Mucosa of gallbladder (tissue), 1 donor: Measurements from ENCODE around the gene ZDHHC7. TPM values are rescaled to one million over a fixed set of nuclear protein-coding genes. Genes with fewer than 3 reads are reported as not detected.

ENCODE experiments used
- DNase-seq: peaks from one replicate; pipeline ENCODE4 v3.0.0-alpha.2; 2020; ENCODE audit warnings: low spot score
- total RNA-seq: library from RNA; stranded (reverse); gene quantifications from one replicate; pipeline ENCODE4 v1.2.1, GENCODE V29; 2021
- donor health status: DM: no; HTN: no; CAD: no.

Gene ZDHHC7
- total RNA-seq, 1 donor from 2014 or later = 56.4 TPM

DNA sequence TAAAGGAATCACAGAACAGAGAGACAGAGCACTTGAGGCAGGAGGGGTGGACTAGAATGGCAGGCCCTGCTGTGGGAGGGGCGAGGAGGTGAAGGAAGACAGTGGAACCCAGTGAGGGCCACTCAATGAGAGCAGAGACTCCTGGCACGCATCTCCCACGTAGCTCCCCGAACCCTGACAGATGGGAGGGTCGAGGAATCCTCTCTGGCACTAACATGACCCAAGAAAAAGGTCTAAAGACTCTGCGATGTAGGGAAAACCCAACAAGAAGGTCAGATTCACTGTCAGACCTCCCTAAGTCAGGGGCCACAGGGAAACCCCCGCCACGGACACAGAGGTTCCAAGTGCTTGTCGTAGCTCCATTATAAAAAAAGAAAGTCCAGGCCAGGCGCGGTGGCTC, 15.0 kb downstream of the ZDHHC7 start:
- no peak for DNase-seq

GRCh38 chr16:84995663-84996062, 15.7 kb downstream of the ZDHHC7 start:
- no peak for DNase-seq

GRCh38 chr16:84993926-84994325, 17.4 kb downstream of the ZDHHC7 start:
- DNase-seq = no peak

GRCh38 chr16:84992717-84993075, 18.6 kb downstream of the ZDHHC7 start:
- no peak for DNase-seq

- DNase-seq = no peak
Observed at GRCh38 chr16:84990782-84991181, 20.6 kb downstream of the ZDHHC7 start.

- DNase-seq = no peak
Observed at GRCh38 chr16:84989749-84990620, 21.4 kb downstream of the ZDHHC7 start.

GRCh38 chr16:84988328-84989080, 22.8 kb downstream of the ZDHHC7 start:
- no peak for DNase-seq

DNA sequence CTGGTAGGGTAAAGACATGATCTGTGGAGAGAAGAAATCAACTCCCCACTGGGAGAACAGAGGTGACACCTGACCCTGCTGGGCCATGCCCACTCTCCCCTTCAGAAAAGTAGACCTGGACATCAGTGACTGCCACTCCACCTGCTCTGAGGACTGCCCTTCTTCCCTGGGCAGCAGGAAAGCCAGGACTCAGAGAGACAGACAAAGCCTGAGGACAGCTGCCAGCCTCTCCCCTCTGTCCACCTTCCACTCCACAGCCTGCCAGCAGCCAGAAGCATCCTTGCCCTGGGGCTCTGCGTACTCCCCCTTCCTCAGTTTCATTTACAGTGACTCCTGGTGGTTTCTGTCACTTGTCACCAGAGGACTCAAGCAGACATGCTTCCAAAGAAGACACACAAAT, 24.5 kb downstream of the ZDHHC7 start:
- DNase-seq = no peak

GRCh38 chr16:84986102-84986501, 25.2 kb downstream of the ZDHHC7 start:
- no peak for DNase-seq

DNA sequence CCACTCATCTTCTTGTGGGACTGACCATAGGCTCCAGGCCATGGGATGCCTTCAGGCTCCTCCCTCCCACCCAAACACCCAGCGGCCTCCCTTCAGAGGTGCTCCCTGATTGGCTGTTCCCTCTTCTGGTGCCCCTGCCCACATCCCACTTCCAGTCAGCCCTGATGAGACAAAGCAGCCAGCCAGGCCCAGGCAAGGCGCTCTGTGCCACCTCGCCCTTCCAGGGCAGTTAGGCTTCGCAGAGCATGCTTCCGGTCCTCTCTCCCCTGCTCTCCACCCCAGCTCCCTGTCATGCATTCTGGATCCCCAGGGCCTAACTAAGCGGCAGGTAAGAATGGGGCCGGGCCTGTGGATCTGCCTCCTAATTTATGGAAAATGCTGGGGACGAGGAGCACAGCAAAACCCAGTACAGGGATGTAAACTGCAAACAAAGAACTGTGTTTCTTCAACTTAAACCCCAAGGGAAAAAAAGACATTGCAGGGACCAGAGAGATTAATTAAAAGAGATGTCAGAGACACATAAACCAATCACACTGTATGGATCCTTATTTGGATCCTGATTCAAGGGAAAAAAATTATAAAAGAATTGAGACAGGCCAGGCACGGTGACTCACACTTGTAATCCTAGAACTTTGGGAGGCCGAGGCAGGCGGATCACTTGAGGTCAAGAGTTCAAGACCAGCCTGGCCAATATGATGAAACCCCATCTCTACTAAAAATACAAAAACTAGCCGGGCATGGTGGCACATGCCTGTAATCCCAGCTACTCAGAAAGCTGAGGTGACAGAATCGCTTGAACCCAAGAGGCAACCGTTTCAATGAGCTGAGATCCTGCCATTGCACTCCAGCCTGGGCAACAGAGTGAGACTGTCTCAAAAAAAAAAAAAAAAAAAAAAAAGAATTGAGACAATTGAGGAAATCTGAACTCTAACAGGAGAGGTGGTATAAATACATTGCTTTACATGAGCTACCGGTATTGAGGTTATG, 26.0 kb downstream of the ZDHHC7 start:
- no peak for DNase-seq

- peak; percentile 75 for DNase-seq
Observed at GRCh38 chr16:84982434-84982833, 28.9 kb downstream of the ZDHHC7 start.

- no peak for DNase-seq
Observed at GRCh38 chr16:84979516-84979915, 31.8 kb downstream of the ZDHHC7 start.

DNA sequence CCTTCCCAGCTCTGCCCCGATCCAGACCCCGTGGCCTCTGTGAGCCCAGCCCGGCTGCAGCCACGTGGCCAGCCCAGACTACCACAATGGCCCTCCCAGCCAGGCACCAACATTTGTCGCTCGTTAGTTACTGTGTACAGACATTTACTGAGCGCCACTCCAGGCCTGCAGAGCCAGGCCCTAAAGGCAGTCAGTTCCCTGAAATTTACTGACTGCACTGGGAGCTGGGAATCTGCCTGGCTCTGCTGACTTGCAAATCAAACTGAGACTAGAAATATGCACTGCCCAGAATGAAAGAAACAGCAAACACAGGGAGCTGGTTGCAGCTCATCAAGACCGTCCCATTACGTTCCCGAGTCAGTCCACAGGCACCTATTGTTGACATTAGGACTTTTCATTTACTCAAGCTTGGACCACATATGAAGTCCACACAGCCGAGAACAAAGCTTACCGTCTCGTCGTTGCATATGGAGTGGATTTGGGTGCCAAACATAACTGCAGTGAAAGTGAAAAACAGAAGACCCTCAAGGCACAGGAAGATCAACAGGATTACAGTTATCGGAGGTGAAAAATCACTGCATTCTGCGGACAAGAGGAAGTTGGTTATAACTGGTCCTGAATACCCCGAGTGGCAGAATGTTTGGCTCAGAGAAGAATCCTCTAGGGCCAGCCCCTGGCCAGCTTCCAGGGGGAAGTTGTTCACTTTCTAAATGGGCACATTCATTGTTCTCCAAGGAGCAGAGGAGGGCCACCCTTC, 34.5 kb downstream of the ZDHHC7 start:
- peak; percentile 65 for DNase-seq

DNA sequence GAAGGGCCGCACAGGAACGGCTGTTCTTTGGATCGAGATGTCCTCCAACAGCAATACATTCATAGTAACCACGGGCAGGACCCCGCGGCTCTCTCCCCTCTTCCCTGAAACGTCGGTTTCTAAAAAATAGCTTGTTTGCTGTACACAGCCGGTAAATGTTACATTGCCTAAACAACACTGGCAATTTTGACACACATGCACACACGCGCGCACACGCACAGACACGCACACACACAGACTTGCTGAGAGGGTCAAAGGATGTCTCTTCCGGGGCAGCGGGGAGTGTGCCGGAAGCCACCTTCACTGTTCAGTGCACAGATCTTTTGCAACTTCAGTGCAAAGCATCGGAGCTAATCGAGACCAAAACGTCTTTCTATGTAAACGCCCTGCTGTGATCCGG, 35.8 kb downstream of the ZDHHC7 start:
- no peak for DNase-seq

DNA sequence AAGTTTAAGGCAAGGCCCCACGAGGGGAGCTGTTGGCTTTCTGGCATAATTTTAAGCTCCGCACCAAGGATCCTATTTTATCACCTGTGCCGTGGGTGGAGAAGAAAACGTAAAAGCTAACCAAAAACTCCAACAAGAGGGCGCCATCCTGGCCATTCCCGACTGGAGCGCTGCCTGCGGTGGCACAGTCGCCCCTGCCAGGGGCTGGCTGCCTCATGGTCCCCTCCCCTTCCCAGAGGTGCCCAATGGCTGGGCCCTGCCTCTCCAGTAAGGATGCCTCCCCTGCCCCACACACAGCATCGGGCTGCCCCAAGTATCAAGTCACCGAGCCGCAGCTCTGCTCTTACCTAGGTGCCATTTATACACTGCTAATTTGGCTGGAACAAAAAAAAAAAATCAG, 36.3 kb downstream of the ZDHHC7 start:
- no peak for DNase-seq

- DNase-seq = no peak
Observed at GRCh38 chr16:84973776-84974523, 37.4 kb downstream of the ZDHHC7 start.

DNA sequence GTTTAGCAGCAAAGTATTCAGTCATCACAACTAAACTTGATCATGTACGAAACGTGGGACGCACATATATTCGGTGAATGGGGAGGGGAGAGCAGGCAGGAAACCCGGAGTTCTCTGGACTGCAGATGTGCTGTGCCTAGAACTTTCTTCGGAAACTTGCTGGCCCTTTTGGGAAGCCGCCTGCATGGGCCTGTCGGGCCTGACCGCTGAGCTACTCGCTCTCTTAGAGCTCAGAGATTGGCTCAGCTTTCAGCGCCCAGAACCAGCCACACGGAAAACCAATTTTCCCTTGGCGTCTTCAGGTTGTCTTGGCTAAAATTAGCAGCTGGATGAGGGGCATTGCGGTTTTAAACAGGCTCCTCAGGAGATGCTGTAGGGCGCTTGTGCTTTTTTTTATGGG, 38.1 kb downstream of the ZDHHC7 start:
- DNase-seq = no peak

- peak; percentile 72 for DNase-seq
Observed at GRCh38 chr16:84970447-84971127, 40.7 kb downstream of the ZDHHC7 start.

DNA sequence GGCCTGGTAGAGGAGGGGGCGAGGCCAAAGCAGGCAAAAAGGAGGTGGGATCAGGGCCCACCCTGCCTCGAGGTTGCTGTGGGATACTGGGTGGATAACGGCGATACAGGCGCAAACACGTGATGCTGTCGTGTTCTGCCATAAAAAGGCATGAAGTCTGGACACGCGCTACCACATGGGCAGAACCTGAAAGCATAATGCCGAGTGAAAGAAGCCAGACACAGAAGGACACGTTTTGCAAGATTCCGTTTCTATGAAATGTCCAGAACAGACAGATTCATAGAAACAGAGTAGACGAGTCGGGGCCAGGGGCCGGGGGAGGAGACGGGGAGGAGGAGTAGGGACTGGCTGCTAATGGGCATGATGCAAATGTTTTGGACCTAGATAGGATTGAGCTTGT, 43.5 kb downstream of the ZDHHC7 start:
- peak; percentile 40 for DNase-seq
